ENCODE results near the gene PSPN.
A peak's percentile ranks its signal among the peaks of the same experiment; 100 is the strongest.
"Not testable (repeated sequence)": the region's sequence is repeated elsewhere in the genome, so short reads cannot be mapped to it uniquely, and the experiment has no call there.

PSPN gene

GRCh38 chr19:6378041-6378440 is 2.3 kb upstream of the PSPN start:
- Histone ChIP-seq H3K4me3 (ENCODE audit: low read length) (no peak overlapping the region), H3K27me3 (ENCODE audit: control insufficient read depth, insufficient read depth, low read length) (no peaks in the 10 kb centered on the region), H3K9me3 (replicated peaks; ENCODE audit: low read length) (no peaks in the 10 kb centered on the region), H3K4me1 (ENCODE audit: control insufficient read depth, insufficient read depth, low read length) (peaks cover 13% of the 10 kb centered on the region), H3K9ac (ENCODE audit: low read depth, low read length) (no peak overlapping the region), H3K4me2 (ENCODE audit: low read length) (no peak overlapping the region), H3K36me3 (ENCODE audit: insufficient read depth, low read length) (peaks cover 44% of the 10 kb centered on the region)

DNA sequence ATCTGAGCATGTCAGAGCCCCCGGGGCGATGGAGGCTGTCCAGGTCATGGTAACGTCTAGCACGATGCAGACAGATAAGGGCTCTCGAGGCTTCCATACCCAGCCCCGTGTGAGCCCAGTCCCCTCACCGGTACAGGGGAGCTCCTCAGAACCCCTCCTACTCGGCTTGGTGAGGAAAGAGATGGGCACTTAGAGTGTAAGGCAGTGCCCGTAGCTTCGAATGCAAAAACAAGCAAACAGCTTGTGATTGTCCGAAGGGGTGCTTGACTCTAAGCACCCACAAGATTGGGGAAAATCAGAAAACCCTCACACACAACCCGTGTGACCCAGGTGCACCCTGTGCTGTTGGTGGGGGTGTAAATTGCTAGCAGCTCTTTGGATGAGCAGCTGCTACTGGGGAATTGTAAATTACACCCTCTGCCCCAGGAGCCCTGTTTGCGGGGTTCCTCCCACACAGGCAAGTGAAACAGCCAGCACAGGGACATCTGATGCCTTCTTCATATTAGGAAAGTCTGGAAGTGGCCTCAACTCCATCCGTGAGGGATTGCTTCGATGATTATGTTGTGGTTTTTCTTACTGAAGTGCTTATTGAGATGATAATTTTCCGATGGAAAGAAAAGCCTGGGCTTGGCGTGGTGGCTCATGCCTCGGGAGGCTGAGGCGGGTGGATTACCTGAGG is 918 bp upstream of the PSPN start:
- Histone ChIP-seq H3K36me3 (ENCODE audit: insufficient read depth, low read length) (peaks cover 34% of the 10 kb centered on the region), H3K4me3 (ENCODE audit: low read length) (no peak overlapping the region), H3K4me2 (ENCODE audit: low read length) (no peak overlapping the region), H3K9me3 (replicated peaks; ENCODE audit: low read length) (no peaks in the 10 kb centered on the region), H3K4me1 (ENCODE audit: control insufficient read depth, insufficient read depth, low read length) (peaks cover 16% of the 10 kb centered on the region), H3K27me3 (ENCODE audit: control insufficient read depth, insufficient read depth, low read length) (no peaks in the 10 kb centered on the region), H3K9ac (ENCODE audit: low read depth, low read length) (no peak overlapping the region)

- Histone ChIP-seq H3K4me3 (ENCODE audit: low read length) (no peak overlapping the region), H3K36me3 (ENCODE audit: insufficient read depth, low read length) (peaks cover 16% of the 10 kb centered on the region), H3K9ac (ENCODE audit: low read depth, low read length) (no peak overlapping the region), H3K27me3 (ENCODE audit: control insufficient read depth, insufficient read depth, low read length) (no peaks in the 10 kb centered on the region), H3K9me3 (replicated peaks; ENCODE audit: low read length) (no peaks in the 10 kb centered on the region), H3K4me1 (ENCODE audit: control insufficient read depth, insufficient read depth, low read length) (peaks cover 16% of the 10 kb centered on the region), H3K4me2 (ENCODE audit: low read length) (no peak overlapping the region)
Observed at GRCh38 chr19:6374711-6375410, 872 bp downstream of the PSPN start.

DNA sequence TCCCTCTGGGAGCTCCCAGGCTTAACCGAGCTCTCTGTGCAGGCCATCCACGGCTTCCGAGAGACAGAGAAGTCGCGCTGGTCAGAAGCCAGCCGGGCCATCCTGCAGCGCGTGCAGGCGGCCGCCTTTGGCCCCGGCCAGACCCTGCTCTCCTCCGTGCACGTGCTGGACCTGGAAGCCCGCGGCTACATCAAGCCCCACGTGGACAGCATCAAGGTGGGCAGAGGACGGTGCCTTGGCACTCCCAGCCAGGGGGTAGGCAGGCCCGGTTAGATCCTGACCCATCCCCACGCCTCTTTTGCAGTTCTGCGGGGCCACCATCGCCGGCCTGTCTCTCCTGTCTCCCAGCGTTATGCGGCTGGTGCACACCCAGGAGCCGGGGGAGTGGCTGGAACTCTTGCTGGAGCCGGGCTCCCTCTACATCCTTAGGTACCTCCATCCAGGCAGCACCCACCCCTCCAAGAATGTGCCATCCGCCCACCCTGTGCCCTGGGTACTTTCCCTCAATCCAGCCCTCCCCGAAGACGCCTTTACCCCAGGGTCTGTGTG is 1.5 kb downstream of the PSPN start:
- H3K27me3 ChIP-seq (ENCODE audit: control insufficient read depth, insufficient read depth, low read length), result no peaks in the 10 kb centered on the region
- H3K9me3 ChIP-seq (replicated peaks; ENCODE audit: low read length), result no peaks in the 10 kb centered on the region
- peak overlapping the region; percentile 81 for H3K4me2 ChIP-seq (ENCODE audit: low read length)
- peaks cover 10% of the 10 kb centered on the region for H3K36me3 ChIP-seq (ENCODE audit: insufficient read depth, low read length)
- no peak overlapping the region for H3K9ac ChIP-seq (ENCODE audit: low read depth, low read length)
- peaks cover 16% of the 10 kb centered on the region for H3K4me1 ChIP-seq (ENCODE audit: control insufficient read depth, insufficient read depth, low read length)
- no peak overlapping the region for H3K4me3 ChIP-seq (ENCODE audit: low read length)

- H3K27me3 ChIP-seq (ENCODE audit: control insufficient read depth, insufficient read depth, low read length), result no peaks in the 10 kb centered on the region
- peak overlapping the region; percentile 70 for H3K4me3 ChIP-seq (ENCODE audit: low read length)
- peak overlapping the region; percentile 20 for H3K9ac ChIP-seq (ENCODE audit: low read depth, low read length)
- no peaks in the 10 kb centered on the region for H3K9me3 ChIP-seq (replicated peaks; ENCODE audit: low read length)
- peaks cover 7% of the 10 kb centered on the region for H3K36me3 ChIP-seq (ENCODE audit: insufficient read depth, low read length)
- H3K4me1 ChIP-seq (ENCODE audit: control insufficient read depth, insufficient read depth, low read length), result peaks cover 16% of the 10 kb centered on the region
- peak overlapping the region; percentile 81 for H3K4me2 ChIP-seq (ENCODE audit: low read length)
Observed at GRCh38 chr19:6373813-6374108, 2.0 kb downstream of the PSPN start.

DNA sequence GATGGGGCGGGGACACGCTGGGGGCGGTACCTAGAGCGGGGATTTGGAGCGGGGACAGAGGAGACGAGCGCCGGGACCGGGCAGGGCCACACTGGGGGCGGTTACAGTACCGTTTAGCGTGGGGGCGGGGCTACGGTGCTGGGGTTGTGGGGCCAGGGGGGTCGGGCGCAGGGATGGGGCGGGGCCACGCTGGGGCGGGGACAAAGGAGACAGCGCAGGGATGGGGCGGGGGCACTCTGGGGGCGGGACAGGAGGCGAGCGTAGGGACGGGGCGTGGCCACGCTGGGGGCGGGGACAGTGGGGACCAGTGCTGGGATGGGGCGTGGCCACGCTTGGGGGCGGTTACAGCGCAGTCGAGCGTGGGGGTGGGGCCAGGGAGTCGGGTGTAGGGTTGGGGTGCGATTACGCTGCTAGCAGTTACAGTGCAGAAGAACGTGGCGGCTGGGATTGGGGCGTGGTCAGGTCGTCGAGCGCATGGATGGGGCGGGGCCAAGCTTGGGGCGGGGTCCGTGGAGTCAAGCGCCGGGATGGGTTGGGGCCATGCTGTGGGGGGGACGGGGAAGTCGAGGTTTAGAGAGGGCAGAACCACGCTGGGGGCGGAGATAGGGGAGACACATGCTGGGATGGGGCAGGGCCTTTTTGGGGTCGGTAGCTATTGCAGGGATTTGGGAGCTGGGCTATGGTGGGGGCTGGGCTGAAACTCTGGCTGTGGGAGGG is 2.5 kb downstream of the PSPN start:
- Histone ChIP-seq H3K4me2 (ENCODE audit: low read length) (peak overlapping the region; percentile 88), H3K27me3 (ENCODE audit: control insufficient read depth, insufficient read depth, low read length) (no peaks in the 10 kb centered on the region), H3K4me3 (ENCODE audit: low read length) (peak overlapping the region; percentile 88), H3K4me1 (ENCODE audit: control insufficient read depth, insufficient read depth, low read length) (peaks cover 16% of the 10 kb centered on the region), H3K9ac (ENCODE audit: low read depth, low read length) (peak overlapping the region; percentile 86), H3K36me3 (ENCODE audit: insufficient read depth, low read length) (peaks cover 8% of the 10 kb centered on the region), H3K9me3 (replicated peaks; ENCODE audit: low read length) (no peaks in the 10 kb centered on the region)

GRCh38 chr19:6372594-6373095 is 3.1 kb downstream of the PSPN start, which contains the start of gene ALKBH7:
Gene ALKBH7, plus strand, starts transcription at chr19:6372794. Its CDS starts 27 bp downstream, at chr19:6372821.
- peak within 1 kb of the TSS; percentile 88 for H3K4me3 ChIP-seq (ENCODE audit: low read length)
- H3K4me2 ChIP-seq (ENCODE audit: low read length), result peak within 1 kb of the TSS; percentile 88
- H3K4me1 ChIP-seq (ENCODE audit: control insufficient read depth, insufficient read depth, low read length), result peaks cover 16% of the 10 kb centered on the region
- peak within 1 kb of the TSS; percentile 86 for H3K9ac ChIP-seq (ENCODE audit: low read depth, low read length)
- peaks cover 10% of the 10 kb centered on the region for H3K36me3 ChIP-seq (ENCODE audit: insufficient read depth, low read length)
- no peaks in the 10 kb centered on the region for H3K27me3 ChIP-seq (ENCODE audit: control insufficient read depth, insufficient read depth, low read length)
- no peaks in the 10 kb centered on the region for H3K9me3 ChIP-seq (replicated peaks; ENCODE audit: low read length)

DNA sequence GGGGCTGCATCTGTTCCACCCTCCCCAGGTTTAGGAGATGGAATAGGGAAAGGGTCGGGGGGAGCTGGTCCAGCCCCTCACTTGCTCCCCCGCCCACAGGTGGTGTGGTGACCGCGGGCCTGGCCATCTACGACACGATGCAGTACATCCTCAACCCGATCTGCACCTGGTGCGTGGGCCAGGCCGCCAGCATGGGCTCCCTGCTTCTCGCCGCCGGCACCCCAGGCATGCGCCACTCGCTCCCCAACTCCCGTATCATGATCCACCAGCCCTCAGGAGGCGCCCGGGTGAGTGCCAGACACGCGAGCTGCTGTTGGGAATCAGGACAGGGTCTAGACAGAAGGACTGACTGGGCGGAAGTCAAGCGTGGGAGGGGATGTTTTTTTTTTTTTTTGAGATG is 11.4 kb downstream of the PSPN start:
- Histone ChIP-seq H3K27me3 (ENCODE audit: control insufficient read depth, insufficient read depth, low read length) (no peaks in the 10 kb centered on the region), H3K4me1 (ENCODE audit: control insufficient read depth, insufficient read depth, low read length) (peaks cover 9% of the 10 kb centered on the region)

DNA sequence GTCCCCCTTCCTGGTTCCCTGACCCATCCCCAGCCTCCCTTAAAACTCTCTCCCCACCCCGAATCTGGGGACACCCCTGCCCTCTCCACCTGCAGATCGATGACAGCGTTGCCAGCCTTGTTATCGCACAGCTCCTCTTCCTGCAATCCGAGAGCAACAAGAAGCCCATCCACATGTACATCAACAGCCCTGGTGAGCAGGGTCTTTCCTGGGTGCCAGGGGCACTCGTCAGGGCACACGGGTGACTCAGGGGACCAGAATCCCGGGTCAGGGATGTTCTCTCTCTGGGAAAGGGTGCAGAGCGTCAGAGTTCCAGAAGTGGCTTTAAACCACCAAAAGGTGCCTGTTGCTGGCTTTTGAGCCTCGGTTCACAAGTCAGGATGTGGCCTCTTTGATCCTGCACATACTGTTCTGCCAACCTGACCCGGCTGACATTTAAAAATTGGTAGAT is 13.4 kb downstream of the PSPN start:
- peaks cover 19% of the 10 kb centered on the region for H3K36me3 ChIP-seq (ENCODE audit: insufficient read depth, low read length)
- H3K4me1 ChIP-seq (ENCODE audit: control insufficient read depth, insufficient read depth, low read length), result peaks cover 16% of the 10 kb centered on the region
- H3K9ac ChIP-seq (ENCODE audit: low read depth, low read length), result peak overlapping the region; percentile 88
- H3K27me3 ChIP-seq (ENCODE audit: control insufficient read depth, insufficient read depth, low read length), result no peaks in the 10 kb centered on the region
- H3K9me3 ChIP-seq (replicated peaks; ENCODE audit: low read length), result no peaks in the 10 kb centered on the region
- peak overlapping the region; percentile 94 for H3K4me3 ChIP-seq (ENCODE audit: low read length)
- H3K4me2 ChIP-seq (ENCODE audit: low read length), result peak overlapping the region; percentile 88

More for the DNA sequence above, 11.4 kb downstream of the PSPN start:
- peaks cover 29% of the 10 kb centered on the region for H3K36me3 ChIP-seq (ENCODE audit: insufficient read depth, low read length)
- H3K4me2 ChIP-seq (ENCODE audit: low read length), result no peak overlapping the region
- H3K4me3 ChIP-seq (ENCODE audit: low read length), result no peak overlapping the region
- no peaks in the 10 kb centered on the region for H3K9me3 ChIP-seq (replicated peaks; ENCODE audit: low read length)
- H3K9ac ChIP-seq (ENCODE audit: low read depth, low read length), result no peak overlapping the region

DNA sequence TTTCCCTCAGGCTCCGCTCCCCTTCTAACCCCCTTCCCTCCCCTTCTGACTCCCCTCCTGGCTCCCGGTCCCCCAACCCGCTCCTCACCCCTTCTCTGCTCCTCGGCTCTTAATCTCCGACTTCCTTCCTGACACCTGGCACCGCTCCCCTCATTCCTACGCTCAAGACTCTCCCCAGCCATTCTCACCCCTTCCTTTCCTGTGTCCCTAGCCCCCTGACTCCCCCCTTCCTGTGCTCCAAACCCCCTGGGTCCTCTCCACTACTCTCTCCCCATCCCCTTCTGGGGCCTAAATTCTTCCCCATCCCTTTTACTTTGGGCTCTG is 13.7 kb downstream of the PSPN start:
- peak overlapping the region; percentile 88 for H3K9ac ChIP-seq (ENCODE audit: low read depth, low read length)
- H3K4me1 ChIP-seq (ENCODE audit: control insufficient read depth, insufficient read depth, low read length), result peaks cover 16% of the 10 kb centered on the region
- H3K36me3 ChIP-seq (ENCODE audit: insufficient read depth, low read length), result peaks cover 19% of the 10 kb centered on the region
- no peaks in the 10 kb centered on the region for H3K27me3 ChIP-seq (ENCODE audit: control insufficient read depth, insufficient read depth, low read length)
- H3K4me2 ChIP-seq (ENCODE audit: low read length), result peak overlapping the region; percentile 88
- peak overlapping the region; percentile 94 for H3K4me3 ChIP-seq (ENCODE audit: low read length)
- H3K9me3 ChIP-seq (replicated peaks; ENCODE audit: low read length), result no peaks in the 10 kb centered on the region

DNA sequence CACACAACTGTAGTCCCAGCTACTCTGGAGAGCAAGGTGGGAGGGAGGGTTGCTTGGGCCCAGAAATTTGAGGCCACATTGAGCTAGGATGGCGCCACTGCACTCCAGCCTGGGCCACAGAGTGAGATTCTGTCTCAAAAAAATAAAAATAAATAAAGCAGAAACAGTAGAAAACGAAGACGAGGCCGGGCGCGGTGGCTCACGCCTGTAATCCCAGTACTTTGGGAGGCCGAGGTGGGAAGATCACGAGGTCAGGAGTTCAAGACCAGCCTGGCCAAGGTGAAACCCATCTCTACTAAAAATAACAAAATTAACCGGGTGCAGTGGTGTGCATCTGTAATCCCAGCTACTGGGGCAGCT is 14.9 kb downstream of the PSPN start:
- not testable (repeated sequence) for H3K9ac ChIP-seq (ENCODE audit: low read depth, low read length); H3K27me3 ChIP-seq (ENCODE audit: control insufficient read depth, insufficient read depth, low read length); H3K9me3 ChIP-seq (replicated peaks; ENCODE audit: low read length)
- Histone ChIP-seq H3K4me2 (ENCODE audit: low read length) (peak overlapping the region; percentile 54), H3K4me1 (ENCODE audit: control insufficient read depth, insufficient read depth, low read length) (peaks cover 16% of the 10 kb centered on the region), H3K36me3 (ENCODE audit: insufficient read depth, low read length) (peaks cover 12% of the 10 kb centered on the region), H3K4me3 (ENCODE audit: low read length) (peak overlapping the region; percentile 94)
